Colonic mucosa (tissue), 4 donors: ENCODE data around the gene PTPN12. TPM values are rescaled to one million over a fixed set of nuclear protein-coding genes. Genes with fewer than 3 reads are reported as not detected.

Source experiments
- DNase-seq: peaks from one replicate; pipeline ENCODE4 v3.0.0-alpha.2; 2020
- H3K27ac ChIP-seq: fragments of 200-600 bp; one replicate; pipeline ENCODE4 v1.8.0; 2021
- H3K27me3 ChIP-seq: fragments of 200-600 bp; one replicate; pipeline ENCODE4 v1.8.0; 2021
- H3K36me3 ChIP-seq: fragments of 200-600 bp; one replicate; pipeline ENCODE4 v1.8.0; 2021
- H3K4me1 ChIP-seq: fragments of 200-600 bp; one replicate; pipeline ENCODE4 v1.8.0; 2021; ENCODE audit warnings: mild to moderate bottlenecking
- H3K4me3 ChIP-seq: fragments of 200-600 bp; one replicate; pipeline ENCODE4 v1.8.0; 2021
- H3K9ac ChIP-seq, 2 donors: one replicate each; pipeline ENCODE4 v1.7.0; 2013; ENCODE audit warnings: control low read depth in 2 of 2, low read depth in 2 of 2, low read length in 2 of 2
- H3K9me3 ChIP-seq: fragments of 200-600 bp; one replicate; pipeline ENCODE4 v1.8.0; 2021
- intact Hi-C: fragments of 100-400 bp; cut with DNase I; formaldehyde crosslinking; loops from one replicate; pipeline ENCODE4 v1.14.1; 2022
- total RNA-seq, 2 donors: library from RNA; stranded (reverse); fragmentation: NEBNext Ultra II Directional in 1 of 2; extraction: Animal tissue kit (Norgen Biotek cat#: 25700) in 1 of 2; gene quantifications; one replicate each; pipeline ENCODE4 v1.2.1, GENCODE V29; 2021
- TF ChIP-seq, protein P1 (sequence below): fragments of 200-600 bp; IDR thresholded peaks from one replicate; pipeline ENCODE4 v1.8.0; 2022; ENCODE audit warnings: antibody characterized with exemption, mild to moderate bottlenecking
- donor health status: healthy.
- donor health status: DM: no; HTN: no; CAD: no.
- donor health status: DM: no; HTN: no; CAD: no.

Gene PTPN12
- total RNA-seq, 2 donors from 2014 or later: 34.0 to 51.3 TPM

DNA sequence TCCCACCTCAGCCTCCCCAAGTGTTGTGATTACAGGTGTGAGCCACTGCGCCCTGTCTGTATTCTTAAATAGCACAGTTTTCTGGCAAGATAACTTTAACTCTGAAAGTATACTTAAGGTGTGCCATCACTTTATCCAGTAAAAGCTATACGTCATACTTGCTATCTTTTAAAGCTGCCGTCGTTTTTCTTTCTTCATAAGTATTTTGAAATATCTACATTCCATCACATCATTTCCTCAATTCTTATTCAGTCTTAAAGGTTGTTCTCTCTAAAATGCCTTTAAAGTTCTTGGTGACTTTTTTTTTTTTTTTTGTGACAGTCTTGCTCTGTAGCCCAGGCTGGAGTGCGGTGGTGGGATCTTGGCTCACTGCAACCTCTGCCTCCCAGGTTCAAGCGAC, 34.7 kb downstream of the PTPN12 start:
- H3K27me3 ChIP-seq: no peaks in the 10 kb centered on the region
- H3K36me3 ChIP-seq: no peaks in the 10 kb centered on the region
- DNase-seq: no peak
- TF ChIP-seq, protein P1, sequence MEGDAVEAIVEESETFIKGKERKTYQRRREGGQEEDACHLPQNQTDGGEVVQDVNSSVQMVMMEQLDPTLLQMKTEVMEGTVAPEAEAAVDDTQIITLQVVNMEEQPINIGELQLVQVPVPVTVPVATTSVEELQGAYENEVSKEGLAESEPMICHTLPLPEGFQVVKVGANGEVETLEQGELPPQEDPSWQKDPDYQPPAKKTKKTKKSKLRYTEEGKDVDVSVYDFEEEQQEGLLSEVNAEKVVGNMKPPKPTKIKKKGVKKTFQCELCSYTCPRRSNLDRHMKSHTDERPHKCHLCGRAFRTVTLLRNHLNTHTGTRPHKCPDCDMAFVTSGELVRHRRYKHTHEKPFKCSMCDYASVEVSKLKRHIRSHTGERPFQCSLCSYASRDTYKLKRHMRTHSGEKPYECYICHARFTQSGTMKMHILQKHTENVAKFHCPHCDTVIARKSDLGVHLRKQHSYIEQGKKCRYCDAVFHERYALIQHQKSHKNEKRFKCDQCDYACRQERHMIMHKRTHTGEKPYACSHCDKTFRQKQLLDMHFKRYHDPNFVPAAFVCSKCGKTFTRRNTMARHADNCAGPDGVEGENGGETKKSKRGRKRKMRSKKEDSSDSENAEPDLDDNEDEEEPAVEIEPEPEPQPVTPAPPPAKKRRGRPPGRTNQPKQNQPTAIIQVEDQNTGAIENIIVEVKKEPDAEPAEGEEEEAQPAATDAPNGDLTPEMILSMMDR: no peak
- H3K27ac ChIP-seq: no peak overlapping the region
- intact Hi-C loops: no loop called here
- H3K9ac ChIP-seq: no peak overlapping the region
- no peaks in the 10 kb centered on the region for H3K9me3 ChIP-seq
- H3K4me3 ChIP-seq: no peak overlapping the region
- no peaks in the 10 kb centered on the region for H3K4me1 ChIP-seq

DNA sequence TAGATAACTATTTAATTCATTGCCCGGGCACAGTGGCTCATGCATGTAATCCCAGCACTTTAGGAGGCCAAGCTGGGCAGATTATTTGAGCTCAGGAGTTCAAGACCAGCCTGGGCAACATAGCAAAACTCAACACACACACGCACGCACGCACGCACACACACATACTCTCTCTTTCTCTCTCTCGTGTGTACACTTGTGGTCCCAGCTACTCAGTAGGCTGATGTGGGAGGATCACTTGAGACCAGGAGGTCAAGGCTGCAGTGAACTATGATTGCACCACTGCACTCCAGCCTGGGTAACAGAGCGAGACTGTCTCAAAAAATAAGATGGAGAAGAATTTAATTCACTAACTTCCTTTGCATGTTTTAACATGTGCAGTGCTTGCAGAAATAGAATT, 38.1 kb downstream of the PTPN12 start:
- H3K36me3 ChIP-seq: no peaks in the 10 kb centered on the region
- TF ChIP-seq, protein P1: no peak

GRCh38 chr7:77576856-77577255, 39.8 kb downstream of the PTPN12 start:
- no peak for DNase-seq
- H3K9ac ChIP-seq: no peak overlapping the region
- H3K27me3 ChIP-seq: no peaks in the 10 kb centered on the region
- TF ChIP-seq, protein P1: no peak
- no peak overlapping the region for H3K27ac ChIP-seq
- no peak overlapping the region for H3K4me3 ChIP-seq
- H3K36me3 ChIP-seq: no peaks in the 10 kb centered on the region
- no peaks in the 10 kb centered on the region for H3K9me3 ChIP-seq
- H3K4me1 ChIP-seq: no peaks in the 10 kb centered on the region
- intact Hi-C loops: no loop called here

More for the DNA sequence above, 38.1 kb downstream of the PTPN12 start:
- H3K27ac ChIP-seq: no peak overlapping the region
- H3K4me3 ChIP-seq: no peak overlapping the region
- intact Hi-C loops: no loop called here
- no peaks in the 10 kb centered on the region for H3K9me3 ChIP-seq
- no peak for DNase-seq
- no peak overlapping the region for H3K9ac ChIP-seq
- H3K4me1 ChIP-seq: no peaks in the 10 kb centered on the region
- no peaks in the 10 kb centered on the region for H3K27me3 ChIP-seq

- Histone ChIP-seq H3K9me3 (no peaks in the 10 kb centered on the region), H3K27ac (no peak overlapping the region), H3K4me1 (no peaks in the 10 kb centered on the region), H3K36me3 (no peaks in the 10 kb centered on the region), H3K9ac (no peak overlapping the region), H3K4me3 (no peak overlapping the region), H3K27me3 (no peaks in the 10 kb centered on the region)
- TF ChIP-seq, protein P1: no peak
- no peak for DNase-seq
- intact Hi-C loops: no loop called here
Observed at GRCh38 chr7:77579797-77580196, 42.7 kb downstream of the PTPN12 start.

GRCh38 chr7:77580762-77581350, 43.8 kb downstream of the PTPN12 start:
- Histone ChIP-seq H3K36me3 (no peaks in the 10 kb centered on the region), H3K27me3 (no peaks in the 10 kb centered on the region), H3K4me1 (no peaks in the 10 kb centered on the region), H3K4me3 (no peak overlapping the region), H3K9ac (no peak overlapping the region), H3K27ac (no peak overlapping the region), H3K9me3 (no peaks in the 10 kb centered on the region)
- TF ChIP-seq, protein P1: no peak
- intact Hi-C loops: no loop called here
- DNase-seq: no peak
